Gastroesophageal sphincter (tissue), 4 donors: ENCODE results near the gene AGAP3. TPM values are rescaled to one million over a fixed set of nuclear protein-coding genes. Genes with fewer than 3 reads are reported as not detected.

Experiments used
- ATAC-seq: fragments of 150-250 bp; one replicate; pipeline ENCODE4 v1.9.1; 2016; ENCODE audit warnings: mild to moderate bottlenecking, moderate library complexity
- H3K27ac ChIP-seq, 4 donors: fragments of 200-600 bp; sonication (generic) in 3 of 4; 1 replicate in 3 of 4; 2 replicates in 1 of 4; pipeline ENCODE4 v1.5.1; 2016 to 2019
- H3K27me3 ChIP-seq: fragments of 200-600 bp; sonication (generic); one replicate; pipeline ENCODE4 v1.5.1; 2019
- H3K36me3 ChIP-seq, 2 donors: fragments of 200-600 bp; sonication (generic); one replicate each; pipeline ENCODE4 v1.5.1; 2019; ENCODE audit warnings: control low read depth in 1 of 2
- H3K4me1 ChIP-seq, 3 donors: fragments of 200-600 bp; sonication (generic); 1 replicate in 2 of 3; 2 replicates in 1 of 3; pipeline ENCODE4 v1.5.1; 2016 to 2019; ENCODE audit warnings: control low read depth in 2 of 3
- H3K4me3 ChIP-seq, 2 donors: fragments of 200-600 bp; sonication (generic); one replicate each; pipeline ENCODE4 v1.5.1; 2019; ENCODE audit warnings: mild to moderate bottlenecking in 1 of 2, moderate library complexity in 1 of 2
- H3K9me3 ChIP-seq, 3 donors: fragments of 200-600 bp; sonication (generic); one replicate each; pipeline ENCODE4 v1.5.1; 2017 to 2019; ENCODE audit warnings: control low read depth in 2 of 3
- EP300 ChIP-seq: sonication (generic); formaldehyde crosslinking; IDR thresholded peaks from one replicate; pipeline ENCODE4 v1.6.1; 2017; ENCODE audit warnings: antibody characterized with exemption, mild to moderate bottlenecking
- POLR2A ChIP-seq, 2 donors: fragments of 450-650 bp; IDR thresholded peaks; one replicate each; pipeline ENCODE4 v1.6.1; 2017; ENCODE audit warnings: antibody characterized with exemption in 2 of 2, mild to moderate bottlenecking in 2 of 2, moderate library complexity in 1 of 2
- POLR2AphosphoS5 ChIP-seq: sonication (generic); formaldehyde crosslinking; IDR thresholded peaks from one replicate; pipeline ENCODE4 v1.6.1; 2017; ENCODE audit warnings: antibody characterized with exemption
- WGBS, 2 donors: methylation state at CpG; one replicate each; pipeline ENCODE4 v1.1.5; 2018; ENCODE audit warnings: low coverage in 1 of 2; 5-methylcytosine and 5-hydroxymethylcytosine counted together
- total RNA-seq, 4 donors: library from RNA; depleted of rRNA; stranded (reverse); fragments of >200 nt; gene quantifications; one replicate each; pipeline ENCODE4 v1.1.0, GENCODE V29; 2016
- TF ChIP-seq, protein P1 (sequence below), 4 experiments: fragments of 200-600 bp in 2 of 4; fragments of 450-650 bp in 2 of 4; sonication (generic) in 1 of 4; IDR thresholded peaks; one replicate each; pipeline ENCODE4 v1.5.1; 2017 to 2019; ENCODE audit warnings: antibody characterized with exemption in 4 of 4, mild to moderate bottlenecking in 2 of 4, moderate library complexity in 2 of 4

Gene AGAP3
- total RNA-seq, 4 donors from 2014 or later, result 36.3 to 68.2 (median 55.7) TPM

DNA sequence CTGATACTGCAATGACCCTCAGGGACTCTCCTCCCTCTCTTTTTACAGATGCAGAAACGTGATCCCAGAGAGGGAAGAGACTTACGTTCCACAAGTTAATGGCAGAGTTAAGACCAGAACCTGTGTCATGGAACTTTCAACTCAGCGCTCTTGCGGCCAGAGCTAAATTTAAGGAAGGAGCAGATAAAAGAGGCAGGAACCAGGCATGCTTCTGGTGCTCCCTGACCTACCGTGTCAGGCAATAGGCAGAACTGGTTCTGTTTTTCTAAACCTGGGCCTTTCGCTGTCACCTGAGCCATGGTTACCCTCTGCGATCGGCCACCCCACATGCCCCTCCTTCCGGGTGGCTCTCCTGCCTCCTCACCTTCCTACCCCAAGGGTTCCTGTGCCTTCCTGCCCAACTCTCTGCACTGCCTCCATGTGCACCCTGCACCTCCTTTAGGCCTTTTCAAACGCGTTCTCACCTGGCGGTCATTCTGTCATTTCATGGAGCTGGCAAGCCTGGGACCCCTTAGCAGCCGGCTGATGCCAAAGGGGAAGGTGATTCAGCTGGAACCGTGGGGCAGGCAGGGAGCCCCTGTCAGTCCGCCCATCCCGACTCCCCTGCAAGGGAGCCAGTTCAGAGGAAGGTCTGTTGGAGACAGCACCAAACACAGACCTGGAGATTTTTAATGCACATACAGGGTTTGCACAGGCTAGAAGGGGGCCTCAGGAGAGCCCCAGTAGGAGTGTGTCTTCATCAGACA lies 88.9 kb downstream of the AGAP3 start:
- Histone ChIP-seq H3K9me3 (peaks cover 0 to 3% (median 0%) of the 10 kb centered on the region in 3 donors), H3K36me3 (no peaks in the 10 kb centered on the region), H3K4me3 (no peak overlapping the region), H3K27ac (no peak overlapping the region), H3K4me1 (peaks cover 0 to 7% (median 0%) of the 10 kb centered on the region in 3 donors), H3K27me3 (peaks cover 65% of the 10 kb centered on the region)
- no peak for ATAC-seq
- WGBS, 2 donors, result 66 to 79% methylated on average over 9 to 12 of the region's 16 CpGs
- TF ChIP-seq POLR2AphosphoS5 (no peak), POLR2A (IDR thresholded peaks at IDR 0.05) (no peak)

DNA sequence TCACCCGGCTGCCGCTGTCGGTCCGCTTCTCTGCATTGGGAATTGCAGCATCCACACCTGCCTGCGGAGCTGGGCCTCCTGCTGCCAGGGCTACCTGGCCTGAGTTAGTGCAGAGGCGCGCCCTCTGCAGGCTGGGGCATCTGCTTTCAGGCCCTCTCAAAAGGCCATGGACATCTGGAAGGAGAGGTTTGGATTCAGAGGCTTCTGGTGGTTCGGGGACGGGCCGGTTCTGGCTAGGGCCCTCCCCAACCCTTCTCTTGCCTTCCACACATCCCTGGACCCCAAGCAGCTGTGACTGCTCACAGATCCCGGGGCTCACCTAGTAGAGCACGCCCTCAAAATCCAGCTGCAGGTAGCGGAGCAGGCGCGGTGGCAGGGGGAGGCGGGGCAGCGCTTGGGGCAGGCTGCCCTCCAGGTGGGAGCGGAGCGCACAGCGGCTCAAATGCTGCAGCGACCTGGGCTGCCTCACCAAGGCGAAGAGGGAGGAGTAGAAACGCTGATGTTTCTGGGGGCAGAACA lies 89.6 kb downstream of the AGAP3 start:
- H3K4me3 ChIP-seq, result no peak overlapping the region
- TF ChIP-seq POLR2A (IDR thresholded peaks at IDR 0.05), result no peak
- TF ChIP-seq, protein P1, sequence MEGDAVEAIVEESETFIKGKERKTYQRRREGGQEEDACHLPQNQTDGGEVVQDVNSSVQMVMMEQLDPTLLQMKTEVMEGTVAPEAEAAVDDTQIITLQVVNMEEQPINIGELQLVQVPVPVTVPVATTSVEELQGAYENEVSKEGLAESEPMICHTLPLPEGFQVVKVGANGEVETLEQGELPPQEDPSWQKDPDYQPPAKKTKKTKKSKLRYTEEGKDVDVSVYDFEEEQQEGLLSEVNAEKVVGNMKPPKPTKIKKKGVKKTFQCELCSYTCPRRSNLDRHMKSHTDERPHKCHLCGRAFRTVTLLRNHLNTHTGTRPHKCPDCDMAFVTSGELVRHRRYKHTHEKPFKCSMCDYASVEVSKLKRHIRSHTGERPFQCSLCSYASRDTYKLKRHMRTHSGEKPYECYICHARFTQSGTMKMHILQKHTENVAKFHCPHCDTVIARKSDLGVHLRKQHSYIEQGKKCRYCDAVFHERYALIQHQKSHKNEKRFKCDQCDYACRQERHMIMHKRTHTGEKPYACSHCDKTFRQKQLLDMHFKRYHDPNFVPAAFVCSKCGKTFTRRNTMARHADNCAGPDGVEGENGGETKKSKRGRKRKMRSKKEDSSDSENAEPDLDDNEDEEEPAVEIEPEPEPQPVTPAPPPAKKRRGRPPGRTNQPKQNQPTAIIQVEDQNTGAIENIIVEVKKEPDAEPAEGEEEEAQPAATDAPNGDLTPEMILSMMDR (IDR thresholded peaks at IDR 0.05), result no peak
- no peak for TF ChIP-seq POLR2AphosphoS5
- TF ChIP-seq EP300, result no peak
- no peak overlapping the region for H3K27ac ChIP-seq
- ATAC-seq, result no peak
- 96% methylated on average over 3 of the region's 23 CpGs; no CpG with 5 or more reads in 1 of the 2 donors for WGBS, 2 donors
- no peaks in the 10 kb centered on the region for H3K36me3 ChIP-seq
- H3K4me1 ChIP-seq, result peaks cover 0 to 7% (median 0%) of the 10 kb centered on the region in 3 donors
- peaks cover 70% of the 10 kb centered on the region for H3K27me3 ChIP-seq
- peaks cover 0 to 3% (median 0%) of the 10 kb centered on the region in 3 donors for H3K9me3 ChIP-seq

DNA sequence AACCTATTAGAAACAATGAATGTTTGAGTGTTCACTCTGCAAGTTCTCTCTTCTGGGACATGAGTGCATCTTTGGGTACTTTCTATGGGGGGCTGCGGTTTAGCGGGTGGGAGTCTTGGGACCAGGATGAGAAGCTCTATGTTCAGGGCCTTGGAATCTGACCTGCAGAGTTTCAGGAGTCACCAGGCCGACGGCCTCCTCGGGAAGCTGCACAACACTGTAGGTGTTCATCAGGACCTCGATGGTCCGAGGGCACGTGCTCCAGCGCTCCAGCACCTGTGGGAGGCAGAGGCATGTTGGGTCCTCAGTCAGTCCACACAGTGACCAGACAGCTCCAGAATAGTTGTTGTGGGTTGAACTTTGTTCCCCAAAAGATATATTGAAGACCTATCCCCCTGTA lies 90.1 kb downstream of the AGAP3 start:
- H3K27me3 ChIP-seq, result peaks cover 75% of the 10 kb centered on the region
- H3K36me3 ChIP-seq, result no peaks in the 10 kb centered on the region
- H3K9me3 ChIP-seq, result peaks cover 0 to 3% (median 0%) of the 10 kb centered on the region in 3 donors
- no peak for ATAC-seq
- TF ChIP-seq EP300 (no peak), POLR2AphosphoS5 (no peak), POLR2A (IDR thresholded peaks at IDR 0.05) (no peak)
- TF ChIP-seq, protein P1 (IDR thresholded peaks at IDR 0.05), result no peak
- peaks cover 0 to 7% (median 0%) of the 10 kb centered on the region in 3 donors for H3K4me1 ChIP-seq
- H3K4me3 ChIP-seq, result no peak overlapping the region
- H3K27ac ChIP-seq, result no peak overlapping the region
- WGBS, 2 donors, result 85 to 92% methylated on average over 2 to 4 of the region's 9 CpGs

DNA sequence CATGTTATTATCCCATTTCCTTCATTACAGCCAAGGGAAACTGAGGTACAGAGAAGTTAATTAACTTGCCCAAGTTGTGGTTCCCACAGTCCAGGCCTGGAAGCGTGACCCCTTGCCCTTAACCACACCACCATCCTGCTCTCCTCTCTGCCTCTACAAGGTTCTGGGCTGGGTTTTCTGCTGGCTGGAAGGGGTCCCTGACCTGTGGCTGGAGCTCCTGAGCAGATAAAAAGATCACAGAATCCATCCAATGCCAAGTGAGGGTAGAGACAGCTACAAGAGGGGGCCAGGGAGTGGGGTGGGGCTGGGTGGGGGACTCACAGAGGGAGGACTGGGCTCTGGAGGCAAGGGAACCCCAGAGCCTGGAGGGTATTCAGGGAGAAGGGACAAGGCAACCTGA lies 91.0 kb downstream of the AGAP3 start:
- no peak for ATAC-seq

DNA sequence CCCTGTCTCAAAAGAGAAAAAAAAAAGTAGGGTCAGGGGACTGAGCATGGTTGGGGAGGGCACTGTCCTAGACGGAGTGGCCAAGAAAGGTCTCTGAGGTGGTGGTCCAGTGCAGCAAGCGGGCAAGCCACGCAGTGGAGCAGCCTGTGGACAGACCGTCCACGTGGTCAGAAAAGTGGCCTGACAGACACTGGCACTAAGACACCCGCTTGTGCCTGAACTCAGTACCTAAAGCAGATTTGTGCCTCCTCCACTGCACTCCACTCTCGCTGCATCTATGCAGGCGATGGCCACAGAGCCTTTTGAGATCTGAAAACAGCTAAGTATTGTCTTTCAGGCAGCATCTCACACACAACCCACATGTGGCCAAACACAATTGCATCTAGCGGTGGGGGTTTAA lies 92.0 kb downstream of the AGAP3 start:
- H3K27me3 ChIP-seq, result peaks cover 75% of the 10 kb centered on the region
- ATAC-seq, result no peak

More for the DNA sequence above, 91.0 kb downstream of the AGAP3 start:
- Histone ChIP-seq H3K4me1 (peaks cover 0 to 7% (median 0%) of the 10 kb centered on the region in 3 donors), H3K4me3 (no peak overlapping the region), H3K36me3 (no peaks in the 10 kb centered on the region), H3K9me3 (peaks cover 0 to 3% (median 0%) of the 10 kb centered on the region in 3 donors), H3K27me3 (peaks cover 81% of the 10 kb centered on the region), H3K27ac (no peak overlapping the region)
- TF ChIP-seq EP300 (no peak), POLR2A (IDR thresholded peaks at IDR 0.05) (no peak), POLR2AphosphoS5 (no peak)
- TF ChIP-seq, protein P1 (IDR thresholded peaks at IDR 0.05), result no peak
- 57% methylated on average over 1 of the region's 1 CpG; no CpG with 5 or more reads in 1 of the 2 donors for WGBS, 2 donors

More for the DNA sequence above, 92.0 kb downstream of the AGAP3 start:
- Histone ChIP-seq H3K4me3 (no peak overlapping the region), H3K4me1 (peaks cover 0 to 7% (median 0%) of the 10 kb centered on the region in 3 donors), H3K36me3 (no peaks in the 10 kb centered on the region), H3K27ac (no peak overlapping the region), H3K9me3 (peaks cover 0 to 3% (median 0%) of the 10 kb centered on the region in 3 donors)
- TF ChIP-seq EP300 (no peak), POLR2A (IDR thresholded peaks at IDR 0.05) (no peak), POLR2AphosphoS5 (no peak)
- TF ChIP-seq, protein P1 (IDR thresholded peaks at IDR 0.05), result no peak
- WGBS, 2 donors, result 96 to 100% methylated on average over 1 to 4 of the region's 9 CpGs
